Measurements from ENCODE around the gene KCMF1.

GRCh38 chr2:85037622-85038021, 66.7 kb downstream of the KCMF1 start:
- no peak for TF ChIP-seq CTCF (IDR thresholded peaks at IDR 0.05; ENCODE audit: poor library complexity, severe bottlenecking)
- TF ChIP-seq REST (IDR thresholded peaks at IDR 0.05; ENCODE audit: borderline replicate concordance) = no peak
- no peak for TF ChIP-seq POLR2AphosphoS5 (IDR thresholded peaks at IDR 0.05)
- no peak for TF ChIP-seq EZH2 (IDR thresholded peaks at IDR 0.05; ENCODE audit: borderline replicate concordance, insufficient read depth, low read length, poor library complexity, severe bottlenecking)
- TF ChIP-seq EP300 (conservative IDR thresholded peaks at IDR 0.05; ENCODE audit: poor library complexity, severe bottlenecking) = no peak
- no peak for TF ChIP-seq RAD21 (conservative IDR thresholded peaks at IDR 0.05)
- TF ChIP-seq SMC3 (conservative IDR thresholded peaks at IDR 0.05; ENCODE audit: poor library complexity) = no peak
- no peak for TF ChIP-seq TAF1 (IDR thresholded peaks at IDR 0.05; ENCODE audit: low read depth)
- no peak for TF ChIP-seq MXI1 (conservative IDR thresholded peaks at IDR 0.05; ENCODE audit: poor library complexity, severe bottlenecking)

All from neural cell (in vitro differentiated cells).